SKM-1 treated with dmso at 0.1 percent for 144 hours (cell line): ENCODE results near the gene CSGALNACT2.
"Not testable (repeated sequence)": the region's sequence is repeated elsewhere in the genome, so short reads cannot be mapped to it uniquely, and the experiment has no call there.

Source experiments
- DNase-seq: peaks from one replicate; lab custom pipeline; 2025; ENCODE audit not compliant: unreplicated experiment; lab: John Stamatoyannopoulos, UW

The CSGALNACT2 gene

GRCh38 chr10:43138757-43139241, 554 bp downstream of the CSGALNACT2 start:
- DNase-seq = peak; percentile 22

- no peak for DNase-seq
Measured at GRCh38 chr10:43141421-43141820, 3.2 kb downstream of the CSGALNACT2 start.

- no peak for DNase-seq
Measured at GRCh38 chr10:43145311-43145710, 7.1 kb downstream of the CSGALNACT2 start.

GRCh38 chr10:43145936-43146335, 7.7 kb downstream of the CSGALNACT2 start:
- not testable (repeated sequence) for DNase-seq

- DNase-seq = no peak
Measured at GRCh38 chr10:43151371-43151770, 13.1 kb downstream of the CSGALNACT2 start.

GRCh38 chr10:43153901-43154300, 15.7 kb downstream of the CSGALNACT2 start:
- no peak for DNase-seq

- DNase-seq = no peak
Measured at GRCh38 chr10:43155221-43155620, 17.0 kb downstream of the CSGALNACT2 start.

- no peak for DNase-seq
Measured at GRCh38 chr10:43155741-43156140, 17.5 kb downstream of the CSGALNACT2 start.

GRCh38 chr10:43156590-43157341, 18.5 kb downstream of the CSGALNACT2 start:
- no peak for DNase-seq

GRCh38 chr10:43158636-43159035, 20.4 kb downstream of the CSGALNACT2 start:
- DNase-seq = no peak

- peak; percentile 41 for DNase-seq
Measured at GRCh38 chr10:43160046-43160920, 22.0 kb downstream of the CSGALNACT2 start.

- no peak for DNase-seq
Measured at GRCh38 chr10:43160921-43161255, 22.6 kb downstream of the CSGALNACT2 start.

GRCh38 chr10:43162604-43163003, 24.4 kb downstream of the CSGALNACT2 start:
- no peak for DNase-seq

GRCh38 chr10:43166207-43166879, 28.1 kb downstream of the CSGALNACT2 start:
- DNase-seq = no peak

- DNase-seq = no peak
Measured at GRCh38 chr10:43166880-43167497, 28.7 kb downstream of the CSGALNACT2 start.

GRCh38 chr10:43167498-43167889, 29.2 kb downstream of the CSGALNACT2 start:
- DNase-seq = no peak

GRCh38 chr10:43170491-43170890, 32.2 kb downstream of the CSGALNACT2 start:
- no peak for DNase-seq

- DNase-seq = no peak
Measured at GRCh38 chr10:43172645-43173044, 34.4 kb downstream of the CSGALNACT2 start.

- DNase-seq = no peak
Measured at GRCh38 chr10:43173120-43173519, 34.9 kb downstream of the CSGALNACT2 start.

- DNase-seq = no peak
Measured at GRCh38 chr10:43174969-43175368, 36.7 kb downstream of the CSGALNACT2 start.

GRCh38 chr10:43176271-43176670, 38.0 kb downstream of the CSGALNACT2 start:
- DNase-seq = no peak
